RCC 7860 (cell line): ENCODE measurements around the gene CASKIN2.
"Not testable (repeated sequence)": the region's sequence is repeated elsewhere in the genome, so short reads cannot be mapped to it uniquely, and the experiment has no call there.

Experiments
- DNase-seq: peaks from one replicate; pipeline ENCODE4 v3.0.0-alpha.2; 2015; ENCODE audit warnings: low spot score
- FAIRE-seq: peaks from 2 replicates; lab custom pipeline; 2012; peaks lifted over from hg19 to GRCh38; lab: Jason Lieb, UNC

The CASKIN2 gene

GRCh38 chr17:75521290-75521689 is 6.0 kb upstream of the CASKIN2 start:
- no peak for DNase-seq
- FAIRE-seq: no peak

- FAIRE-seq, DNase-seq: not testable (repeated sequence)
Observed at GRCh38 chr17:75520413-75520812, 5.1 kb upstream of the CASKIN2 start.

- no peak for DNase-seq
- FAIRE-seq: no peak
Observed at GRCh38 chr17:75518983-75519537, 3.7 kb upstream of the CASKIN2 start.

GRCh38 chr17:75518201-75518600 is 2.9 kb upstream of the CASKIN2 start:
- FAIRE-seq (no peak), DNase-seq (no peak)

- DNase-seq (no peak), FAIRE-seq (no peak)
Observed at GRCh38 chr17:75517297-75517865, 2.0 kb upstream of the CASKIN2 start.

- no peak for DNase-seq
- no peak for FAIRE-seq
Observed at GRCh38 chr17:75516619-75517296, 1.4 kb upstream of the CASKIN2 start.

GRCh38 chr17:75516255-75516618 is 900 bp upstream of the CASKIN2 start, which contains the start of gene TSEN54:
TSS of gene TSEN54 (plus strand) at chr17:75516528. CDS start at chr17:75516561, 33 bp downstream.
- peak; percentile 71 for DNase-seq
- FAIRE-seq: no peak

GRCh38 chr17:75514919-75515495 is 330 bp downstream of the CASKIN2 start:
- no peak for DNase-seq
- no peak for FAIRE-seq

GRCh38 chr17:75514299-75514918 is 928 bp downstream of the CASKIN2 start:
- peak; percentile 32 for DNase-seq

GRCh38 chr17:75513641-75514000 is 1.7 kb downstream of the CASKIN2 start:
- no peak for FAIRE-seq

More at GRCh38 chr17:75514299-75514918, 928 bp downstream of the CASKIN2 start:
- FAIRE-seq: no peak

GRCh38 chr17:75512926-75513640 is 2.3 kb downstream of the CASKIN2 start:
- no peak for DNase-seq

More at GRCh38 chr17:75513641-75514000, 1.7 kb downstream of the CASKIN2 start:
- no peak for DNase-seq

GRCh38 chr17:75511610-75512575 is 3.4 kb downstream of the CASKIN2 start:
- no peak for FAIRE-seq
- peak; percentile 27 for DNase-seq

More at GRCh38 chr17:75512926-75513640, 2.3 kb downstream of the CASKIN2 start:
- FAIRE-seq: no peak

- no peak for DNase-seq
- no peak for FAIRE-seq
Observed at GRCh38 chr17:75511270-75511609, 4.1 kb downstream of the CASKIN2 start.

GRCh38 chr17:75509528-75510258 is 5.6 kb downstream of the CASKIN2 start:
- DNase-seq (no peak), FAIRE-seq (no peak)

- DNase-seq (no peak), FAIRE-seq (no peak)
Observed at GRCh38 chr17:75508931-75509361, 6.4 kb downstream of the CASKIN2 start.

- FAIRE-seq (no peak), DNase-seq (no peak)
Observed at GRCh38 chr17:75507733-75508719, 7.3 kb downstream of the CASKIN2 start.

- FAIRE-seq (no peak), DNase-seq (no peak)
Observed at GRCh38 chr17:75506888-75507287, 8.4 kb downstream of the CASKIN2 start.

GRCh38 chr17:75506134-75506533 is 9.2 kb downstream of the CASKIN2 start:
- DNase-seq (no peak), FAIRE-seq (no peak)
